Hematopoietic multipotent progenitor cell treated with erythropoietin and hydrocortisone succinate and interleukin-3 and kit ligand, for 4 days (in vitro differentiated cells): ENCODE data around the gene CDAN1.

Experiments
- DNase-seq: peaks from one replicate; pipeline ENCODE4 v3.0.0-alpha.2; 2015

Gene CDAN1

DNA sequence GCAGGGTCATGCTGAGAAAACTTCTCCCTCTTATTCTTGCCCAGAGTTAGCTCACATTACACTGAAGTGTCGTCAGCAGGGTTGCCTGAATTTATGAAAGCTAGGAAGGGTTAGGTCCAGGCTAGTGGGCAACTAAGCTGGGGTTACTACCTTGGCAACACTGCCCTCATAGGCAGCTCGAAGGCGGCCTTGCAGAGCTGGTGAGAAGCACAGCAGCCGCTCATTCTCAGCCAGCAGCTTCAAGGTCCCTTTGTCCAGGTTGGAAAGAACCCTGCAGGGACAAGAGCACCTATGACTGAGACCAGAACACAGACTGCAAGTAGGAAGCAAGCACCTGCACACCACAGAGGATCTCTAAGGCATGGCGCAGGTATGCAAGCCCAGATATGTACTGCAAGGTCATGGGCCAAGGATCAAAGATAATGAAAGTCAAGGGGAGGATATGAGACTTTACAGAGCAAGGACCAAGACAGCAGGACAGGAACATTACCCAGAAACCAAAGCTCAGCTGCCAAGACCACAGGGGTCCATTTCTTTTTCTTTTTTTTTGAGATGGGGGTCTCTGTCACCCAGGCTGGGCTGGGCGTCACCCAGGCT lies 2.8 kb downstream of the CDAN1 start:
- DNase-seq = no peak

DNA sequence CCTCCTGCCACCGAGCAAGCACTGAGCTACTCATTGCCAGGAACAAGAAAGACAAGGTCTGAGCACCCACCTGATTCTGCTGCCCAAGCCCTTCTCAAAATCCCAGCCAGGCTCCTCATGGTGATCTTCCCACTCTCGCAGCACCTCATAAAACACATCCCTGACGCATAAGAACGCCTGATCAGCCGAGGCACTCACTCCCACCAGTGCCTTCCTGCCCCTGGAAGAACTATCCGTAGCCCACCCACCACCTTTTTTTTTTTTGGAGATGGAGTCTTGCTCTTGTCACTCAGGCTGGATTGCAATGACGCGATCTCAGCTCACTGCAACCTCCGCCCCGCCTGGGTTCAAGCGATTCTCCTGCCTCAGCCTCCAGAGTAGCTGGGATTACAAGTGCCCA lies 3.9 kb downstream of the CDAN1 start:
- no peak for DNase-seq

- no peak for DNase-seq
Observed at GRCh38 chr15:42732095-42732827, 4.7 kb downstream of the CDAN1 start.

GRCh38 chr15:42731461-42731860 lies 5.5 kb downstream of the CDAN1 start:
- no peak for DNase-seq

- DNase-seq = no peak
Observed at GRCh38 chr15:42730536-42730935, 6.4 kb downstream of the CDAN1 start.

GRCh38 chr15:42730135-42730534 lies 6.8 kb downstream of the CDAN1 start:
- DNase-seq = peak; percentile 41

- DNase-seq = no peak
Observed at GRCh38 chr15:42729409-42729808, 7.5 kb downstream of the CDAN1 start.

DNA sequence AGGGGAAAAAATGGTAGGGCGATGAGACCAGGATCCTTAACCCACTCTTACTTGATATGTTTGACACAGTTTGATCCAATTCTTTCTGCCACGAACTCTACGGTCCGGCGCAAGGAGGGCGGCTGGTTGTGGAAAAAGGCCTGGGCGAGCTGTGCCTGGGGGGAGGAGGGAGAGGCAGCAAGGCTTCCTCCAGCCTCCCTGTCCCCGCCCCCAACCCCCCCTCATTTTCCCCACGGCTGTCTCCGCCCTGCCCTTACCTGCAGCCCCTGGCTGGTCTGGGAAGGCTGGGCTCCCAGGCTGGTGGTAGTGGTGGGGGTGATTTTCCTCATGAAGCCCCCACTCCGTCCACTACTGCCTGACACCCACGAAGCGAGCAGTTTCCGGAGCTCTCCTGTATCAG lies 8.0 kb downstream of the CDAN1 start:
- no peak for DNase-seq

GRCh38 chr15:42728560-42728959 lies 8.4 kb downstream of the CDAN1 start:
- DNase-seq = no peak

DNA sequence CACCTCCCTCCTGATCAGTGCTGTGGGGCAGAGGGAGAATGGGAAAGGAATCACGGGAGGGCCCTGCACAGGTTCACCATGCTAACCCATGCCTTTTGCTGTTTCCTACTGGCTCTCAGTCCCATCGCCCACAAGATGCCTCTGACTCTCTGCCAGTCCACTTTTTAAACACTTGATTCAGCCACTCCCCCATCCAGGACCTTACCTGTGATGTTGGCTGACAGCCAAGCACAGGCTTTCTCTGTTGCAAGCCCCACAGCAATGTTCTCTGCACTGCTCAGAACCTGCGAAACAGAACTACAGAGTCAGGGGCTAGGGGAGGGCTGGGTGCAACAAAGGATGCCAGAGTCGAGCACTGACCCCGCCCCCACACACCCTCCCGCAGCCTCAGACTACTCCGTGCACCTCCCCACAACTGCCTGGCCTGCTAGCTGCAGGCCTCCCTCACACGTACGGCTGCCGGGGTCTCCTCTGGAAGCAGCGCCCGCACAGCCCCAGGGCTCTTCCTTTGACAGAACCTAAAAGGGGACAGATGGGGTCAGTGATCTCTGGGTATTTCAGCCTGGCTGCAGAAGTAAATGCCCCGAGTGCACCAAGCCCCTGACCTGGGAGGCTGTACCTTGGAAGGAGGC lies 9.1 kb downstream of the CDAN1 start:
- DNase-seq = no peak

DNA sequence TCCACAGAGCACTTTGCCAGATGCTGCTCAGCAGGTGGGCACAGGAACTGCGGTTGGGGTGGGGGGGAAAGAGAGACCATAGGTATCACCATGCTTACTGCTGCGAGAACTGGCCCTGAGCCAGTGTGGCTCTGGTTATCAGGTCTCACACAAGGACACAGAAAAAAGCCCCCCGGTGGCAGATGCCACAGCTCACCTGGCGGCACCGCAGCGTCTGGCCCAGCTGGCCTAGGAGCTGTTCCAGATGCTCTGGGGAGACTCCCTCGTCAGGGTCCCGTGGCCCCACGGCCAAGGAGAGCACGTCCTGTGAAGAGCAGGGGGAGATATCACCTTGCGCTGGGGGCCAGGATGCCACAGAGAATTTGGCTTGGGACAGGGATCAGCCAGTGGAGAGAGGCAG lies 10.8 kb downstream of the CDAN1 start:
- no peak for DNase-seq

GRCh38 chr15:42725331-42725903 lies 11.5 kb downstream of the CDAN1 start:
- no peak for DNase-seq

- DNase-seq = no peak
Observed at GRCh38 chr15:42724276-42724675, 12.7 kb downstream of the CDAN1 start.

DNA sequence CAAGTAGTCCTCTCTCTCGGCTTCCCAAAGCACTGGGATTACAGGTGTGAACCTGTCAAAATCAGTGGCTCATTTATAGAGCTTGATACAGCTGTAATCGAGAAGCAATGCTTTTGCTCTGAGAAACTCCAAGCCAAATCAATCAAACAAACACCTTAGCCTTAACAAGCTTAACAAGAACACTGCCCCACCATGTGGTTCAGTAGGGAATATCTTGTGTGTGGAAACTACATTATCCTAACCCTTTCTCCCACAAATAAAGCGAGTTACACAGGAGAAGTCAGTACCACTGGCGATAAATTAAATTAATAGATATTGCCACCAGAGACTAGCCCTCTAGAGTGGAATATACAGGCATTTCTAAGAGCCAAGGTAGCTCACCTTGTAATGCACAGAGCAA lies 13.9 kb downstream of the CDAN1 start:
- peak; percentile 29 for DNase-seq

DNA sequence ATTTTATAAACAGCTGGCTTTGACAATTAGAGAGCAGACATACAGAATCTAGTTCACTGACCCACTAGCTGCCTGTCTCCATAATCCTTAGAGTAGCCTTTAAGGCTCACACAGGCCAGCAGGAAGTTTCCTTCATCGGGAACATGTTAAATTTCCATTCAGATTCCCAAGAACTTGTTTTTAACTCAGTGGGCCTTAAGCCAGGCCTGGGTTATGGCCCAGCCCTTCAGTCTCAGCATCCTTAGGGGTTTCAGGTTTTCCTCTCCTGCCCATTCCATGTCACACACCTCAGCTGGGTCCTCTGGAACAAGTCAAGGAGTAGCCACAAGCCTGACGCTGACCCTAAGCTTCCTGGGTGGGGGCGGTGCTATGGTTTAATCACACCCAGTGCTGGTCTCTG lies 15.0 kb downstream of the CDAN1 start:
- DNase-seq = no peak

DNA sequence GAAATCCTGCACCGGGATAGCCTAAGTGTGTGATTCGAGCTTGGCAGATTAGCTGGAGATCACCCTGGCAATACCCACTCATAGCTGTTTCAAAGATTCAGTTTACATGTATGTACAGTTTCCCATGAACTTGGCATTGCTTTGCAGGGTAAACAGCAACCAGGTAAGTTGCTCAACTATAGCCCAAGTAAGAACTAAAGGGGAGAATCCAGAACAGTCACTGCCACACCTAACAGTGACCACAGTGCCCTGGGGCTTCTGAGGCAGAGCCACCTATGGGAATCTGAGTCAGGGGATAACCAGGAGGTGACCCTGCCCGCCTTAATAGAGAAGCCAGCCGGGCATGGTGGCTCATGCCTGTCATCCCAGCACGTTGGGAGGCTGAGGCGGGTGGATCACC lies 15.9 kb downstream of the CDAN1 start:
- DNase-seq = no peak

- no peak for DNase-seq
Observed at GRCh38 chr15:42720071-42720470, 16.9 kb downstream of the CDAN1 start.

GRCh38 chr15:42719043-42719442 lies 17.9 kb downstream of the CDAN1 start:
- no peak for DNase-seq

DNA sequence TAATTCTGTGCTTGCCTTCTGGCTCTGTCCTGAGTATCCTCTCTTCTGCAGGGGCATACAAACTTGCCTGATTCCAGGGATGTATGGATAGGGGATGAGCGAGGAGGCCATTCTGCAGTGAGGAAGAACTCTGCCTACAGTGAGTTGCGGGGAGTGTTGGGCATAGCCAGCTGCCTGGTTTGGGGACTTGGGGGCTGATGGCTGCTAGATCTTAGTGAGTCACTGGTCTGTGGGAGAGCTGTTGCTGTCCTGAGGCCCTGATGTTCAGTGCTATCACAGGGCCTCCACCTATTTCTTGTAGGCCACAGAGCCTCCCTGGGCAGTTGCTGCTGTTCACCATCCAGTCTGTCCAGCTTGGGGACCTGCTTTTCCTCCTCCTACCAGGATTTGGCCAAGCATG lies 20.3 kb downstream of the CDAN1 start:
- DNase-seq = no peak

DNA sequence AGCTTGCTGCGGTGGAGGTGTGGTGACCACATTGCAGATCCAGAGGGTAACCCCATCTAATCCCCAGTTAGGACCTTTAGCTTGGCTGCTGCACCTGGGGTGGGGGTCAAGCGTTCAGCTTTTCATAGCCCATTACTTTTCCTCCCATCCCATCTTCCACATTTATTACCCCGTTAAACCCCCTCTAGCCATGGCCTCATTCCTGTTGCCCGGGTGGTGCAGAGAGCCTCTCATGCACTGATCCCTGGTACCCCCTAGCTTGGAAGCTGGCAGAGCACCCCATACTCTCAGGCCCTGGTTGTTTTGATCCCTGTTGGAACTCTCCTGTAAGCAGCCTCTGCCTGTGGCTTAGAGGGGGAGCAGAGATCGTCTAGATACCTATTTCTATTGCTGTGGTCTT lies 20.8 kb downstream of the CDAN1 start:
- DNase-seq = no peak

GRCh38 chr15:42712584-42712983 lies 24.3 kb downstream of the CDAN1 start:
- DNase-seq = no peak

DNA sequence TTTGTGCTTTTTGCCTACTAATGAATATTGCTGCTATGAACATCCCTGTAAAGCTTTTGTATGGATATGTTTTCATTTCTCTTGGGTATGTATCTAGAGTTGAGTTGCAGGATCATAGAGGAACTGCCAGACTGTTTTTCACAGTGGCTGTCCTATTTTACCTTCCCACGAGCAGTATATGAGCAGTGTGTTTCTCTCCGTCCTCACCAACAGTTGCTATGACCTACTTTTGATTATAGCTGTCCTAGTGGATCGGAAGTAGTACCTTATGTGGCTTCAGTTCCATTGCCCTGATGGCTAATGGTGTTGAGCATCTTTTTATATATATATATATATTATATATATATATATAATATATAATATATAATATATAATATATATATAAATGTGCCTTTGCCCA lies 25.2 kb downstream of the CDAN1 start:
- no peak for DNase-seq

DNA sequence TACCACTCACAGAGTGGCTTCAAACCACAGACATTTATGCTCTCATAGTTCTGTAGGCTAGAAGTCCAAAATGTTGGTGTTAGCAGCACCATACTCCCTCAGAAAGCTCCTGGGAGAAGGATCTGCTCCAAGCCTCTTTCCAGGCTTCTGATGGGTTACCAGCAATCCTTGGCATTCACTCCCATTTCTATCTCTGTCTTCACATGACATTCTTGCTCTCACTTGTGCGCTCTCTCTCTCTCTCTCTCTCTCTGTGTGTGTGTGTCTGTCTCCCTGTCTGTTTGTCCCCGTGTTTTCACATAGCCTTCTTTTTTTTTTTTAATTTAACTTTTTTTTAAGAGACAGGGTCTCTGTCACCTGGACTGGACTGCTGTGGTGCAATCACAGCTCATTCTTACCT lies 26.3 kb downstream of the CDAN1 start:
- no peak for DNase-seq

DNA sequence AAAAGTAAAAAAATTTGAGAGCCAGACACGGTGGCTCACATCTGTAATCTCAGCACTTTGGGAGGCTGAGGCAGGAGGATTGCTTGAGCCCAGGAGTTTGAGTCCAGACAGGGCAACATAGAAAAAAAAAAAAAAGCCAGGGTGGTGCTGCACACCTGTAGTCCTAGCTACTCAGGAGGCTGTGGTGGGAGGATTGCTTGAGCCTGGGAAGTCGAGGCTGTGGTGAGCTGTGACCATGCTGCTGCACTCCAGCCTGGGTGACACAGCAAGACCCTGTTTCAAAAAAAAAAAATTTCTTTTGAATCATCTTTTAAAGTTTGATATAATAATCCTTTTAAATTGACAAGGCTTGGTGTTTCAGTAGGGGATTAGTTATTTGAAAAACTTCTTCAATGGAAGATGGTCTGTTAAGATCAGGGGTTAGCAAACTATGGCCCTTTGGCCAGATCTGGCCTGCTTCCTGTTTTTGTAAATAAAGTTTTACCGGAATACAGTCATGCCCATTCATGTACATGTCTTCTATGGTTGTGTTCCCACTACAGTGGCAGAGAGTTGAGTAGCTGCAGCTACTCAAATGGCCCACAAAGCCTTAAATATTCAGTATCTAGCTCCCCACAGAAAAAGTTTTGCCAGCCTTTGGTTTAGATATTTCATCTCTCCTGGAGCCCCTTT lies 28.9 kb downstream of the CDAN1 start:
- DNase-seq = peak; percentile 45
